ENCODE results near the gene TMEM88. TPM values are rescaled to one million over a fixed set of nuclear protein-coding genes. Genes with fewer than 3 reads are reported as not detected.

TMEM88 gene
- total RNA-seq, 1 donor from 2014 or later: 4.5 TPM

DNA sequence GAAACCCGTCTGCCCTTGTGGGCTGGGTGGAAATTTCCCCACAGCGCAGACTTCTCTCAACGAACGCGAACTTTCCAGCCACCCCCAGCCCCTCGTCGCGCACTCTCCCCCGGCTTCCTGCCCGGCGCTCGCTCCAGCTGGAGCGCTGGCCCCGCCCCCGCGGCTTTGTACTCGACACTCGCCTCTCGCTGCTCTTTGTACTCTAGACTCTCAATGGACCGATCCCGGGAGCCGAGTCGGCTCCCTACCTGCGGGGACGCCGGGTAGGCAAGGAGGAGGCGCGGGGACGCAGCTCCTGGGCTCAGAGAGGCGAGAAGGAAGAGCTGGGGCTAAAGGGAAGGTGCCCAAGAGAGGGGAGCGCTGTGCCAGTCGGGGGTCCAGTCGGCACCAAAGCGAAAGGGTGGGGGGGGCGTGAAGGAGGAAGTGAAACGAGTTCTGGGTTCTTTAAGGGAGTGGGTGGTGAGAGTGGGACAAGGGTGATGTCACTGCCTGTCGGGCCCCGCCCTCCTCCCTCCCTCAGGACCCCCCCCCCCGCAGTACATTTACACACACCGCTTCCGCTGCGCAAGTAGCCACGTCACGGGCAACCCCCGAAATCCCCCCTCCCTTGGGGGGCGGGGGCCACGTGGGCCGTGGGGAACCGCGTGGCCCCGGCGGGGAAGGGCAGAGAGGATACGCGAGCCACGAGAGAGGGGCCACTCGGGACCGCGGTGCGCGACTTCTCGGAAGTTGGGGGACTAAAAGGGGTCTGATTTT lies 11.2 kb upstream of the TMEM88 start:
- peak; percentile 84 for DNase-seq

DNA sequence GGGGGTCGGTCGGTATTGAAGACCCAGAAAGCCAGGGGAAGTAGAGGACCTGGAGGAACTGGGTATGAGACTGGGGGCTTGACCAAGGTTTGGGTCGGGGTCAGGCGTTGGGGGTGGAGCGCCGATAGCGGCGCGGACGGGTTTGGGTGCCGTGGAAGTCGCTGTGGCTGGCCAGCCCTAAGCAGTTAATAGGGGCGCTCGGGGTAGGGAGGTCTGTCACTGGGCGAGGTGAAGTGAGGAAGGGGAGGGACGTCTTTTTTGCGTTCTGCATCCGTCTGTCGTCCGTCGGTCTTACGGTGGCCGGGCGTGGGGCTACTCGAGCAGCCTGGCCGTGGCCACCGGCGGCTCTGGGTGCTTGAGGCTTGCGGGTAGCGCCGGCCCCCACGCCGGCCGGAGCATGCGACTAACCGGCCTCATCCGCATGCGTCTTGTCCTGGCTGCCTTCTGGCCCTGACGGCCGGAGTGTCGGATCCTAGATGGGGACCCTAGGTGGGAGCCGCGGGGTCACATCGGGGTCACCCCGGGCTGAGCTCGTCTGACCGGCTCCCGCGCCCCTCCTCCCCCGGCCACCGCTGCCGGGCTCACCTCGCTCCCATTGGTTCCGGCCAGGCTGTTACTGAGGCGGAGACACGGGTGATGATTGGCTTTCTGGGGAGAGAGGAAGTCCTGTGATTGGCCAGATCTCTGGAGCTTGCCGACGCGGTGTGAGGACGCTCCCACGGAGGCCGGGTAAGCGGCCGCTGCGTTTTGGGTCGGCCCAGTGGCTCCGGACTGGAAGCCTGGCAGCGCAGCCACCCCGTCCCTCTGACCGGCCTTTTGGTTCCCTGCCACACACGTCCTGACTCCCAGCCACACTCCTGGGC lies 10.3 kb upstream of the TMEM88 start:
- peak; percentile 97 for DNase-seq

DNA sequence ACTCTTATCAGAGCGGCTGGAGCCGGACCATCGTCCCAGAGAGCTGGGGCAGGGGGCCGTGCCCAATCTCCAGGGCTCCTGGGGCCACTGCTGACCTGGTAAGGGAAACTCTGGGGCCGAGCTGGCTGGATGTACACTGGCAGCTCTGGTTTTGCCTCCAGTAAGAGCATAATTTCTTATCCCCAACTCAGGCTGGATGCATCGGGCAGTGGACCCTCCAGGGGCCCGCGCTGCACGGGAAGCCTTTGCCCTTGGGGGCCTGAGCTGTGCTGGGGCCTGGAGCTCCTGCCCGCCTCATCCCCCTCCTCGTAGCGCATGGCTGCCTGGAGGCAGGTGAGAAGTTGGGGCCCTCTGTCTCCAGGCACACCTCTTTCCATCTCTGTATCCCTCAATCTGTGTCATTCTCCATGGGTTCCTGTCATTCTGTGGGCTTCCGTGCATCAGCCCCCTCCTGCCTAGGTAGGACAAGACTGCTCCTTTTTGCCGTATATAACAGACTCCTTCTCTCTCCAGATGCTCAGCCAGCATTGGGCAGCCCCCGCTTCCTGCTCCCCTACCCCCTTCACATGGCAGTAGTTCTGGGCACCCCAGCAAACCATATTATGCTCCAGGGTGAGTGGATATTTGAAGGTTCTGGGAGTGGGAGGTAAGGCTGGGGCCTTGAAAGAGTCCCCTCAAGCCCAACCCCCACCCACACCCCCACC lies 9.4 kb upstream of the TMEM88 start:
- no peak for DNase-seq

DNA sequence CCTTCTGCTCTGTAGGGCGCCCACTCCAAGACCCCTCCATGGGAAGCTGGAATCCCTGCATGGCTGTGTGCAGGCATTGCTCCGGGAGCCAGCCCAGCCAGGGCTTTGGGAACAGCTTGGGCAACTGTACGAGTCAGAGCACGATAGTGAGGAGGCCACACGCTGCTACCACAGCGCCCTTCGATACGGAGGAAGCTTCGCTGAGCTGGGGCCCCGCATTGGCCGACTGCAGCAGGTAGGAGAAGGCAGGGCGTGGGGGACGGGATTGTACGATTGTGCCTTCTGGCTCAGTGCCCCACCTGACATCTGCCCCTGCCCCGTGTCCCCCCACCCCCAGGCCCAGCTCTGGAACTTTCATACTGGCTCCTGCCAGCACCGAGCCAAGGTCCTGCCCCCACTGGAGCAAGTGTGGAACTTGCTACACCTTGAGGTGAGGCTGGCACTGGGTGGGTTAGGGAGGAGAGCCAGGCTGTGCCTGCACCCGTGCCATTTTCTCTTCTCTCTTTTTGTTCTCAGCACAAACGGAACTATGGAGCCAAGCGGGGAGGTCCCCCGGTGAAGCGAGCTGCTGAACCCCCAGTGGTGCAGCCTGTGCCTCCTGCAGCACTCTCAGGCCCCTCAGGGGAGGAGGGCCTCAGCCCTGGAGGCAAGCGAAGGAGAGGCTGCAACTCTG lies 8.7 kb upstream of the TMEM88 start:
- no peak for DNase-seq

GRCh38 chr17:7846765-7847661 lies 7.9 kb upstream of the TMEM88 start:
- no peak for DNase-seq

GRCh38 chr17:7848131-7848579 lies 6.7 kb upstream of the TMEM88 start:
- DNase-seq: no peak

DNA sequence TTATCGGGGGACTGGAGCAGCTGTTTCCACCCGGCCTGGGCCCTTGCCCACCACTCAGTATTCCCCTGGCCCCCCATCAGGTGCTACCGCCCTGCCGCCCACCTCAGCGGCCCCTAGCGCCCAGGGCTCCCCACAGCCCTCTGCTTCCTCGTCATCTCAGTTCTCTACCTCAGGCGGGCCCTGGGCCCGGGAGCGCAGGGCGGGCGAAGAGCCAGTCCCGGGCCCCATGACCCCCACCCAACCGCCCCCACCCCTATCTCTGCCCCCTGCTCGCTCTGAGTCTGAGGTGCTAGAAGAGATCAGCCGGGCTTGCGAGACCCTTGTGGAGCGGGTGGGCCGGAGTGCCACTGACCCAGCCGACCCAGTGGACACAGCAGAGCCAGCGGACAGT lies 6.1 kb upstream of the TMEM88 start:
- no peak for DNase-seq

GRCh38 chr17:7849130-7849750 lies 5.6 kb upstream of the TMEM88 start:
- DNase-seq: no peak

GRCh38 chr17:7849751-7850504 lies 4.9 kb upstream of the TMEM88 start:
- DNase-seq: no peak

- no peak for DNase-seq
Observed at GRCh38 chr17:7850701-7851437, 4.0 kb upstream of the TMEM88 start.

GRCh38 chr17:7851438-7852261 lies 3.2 kb upstream of the TMEM88 start:
- DNase-seq: peak; percentile 96

GRCh38 chr17:7852262-7852670 lies 2.6 kb upstream of the TMEM88 start:
- no peak for DNase-seq

GRCh38 chr17:7852919-7853690 lies 1.8 kb upstream of the TMEM88 start:
- DNase-seq: no peak

DNA sequence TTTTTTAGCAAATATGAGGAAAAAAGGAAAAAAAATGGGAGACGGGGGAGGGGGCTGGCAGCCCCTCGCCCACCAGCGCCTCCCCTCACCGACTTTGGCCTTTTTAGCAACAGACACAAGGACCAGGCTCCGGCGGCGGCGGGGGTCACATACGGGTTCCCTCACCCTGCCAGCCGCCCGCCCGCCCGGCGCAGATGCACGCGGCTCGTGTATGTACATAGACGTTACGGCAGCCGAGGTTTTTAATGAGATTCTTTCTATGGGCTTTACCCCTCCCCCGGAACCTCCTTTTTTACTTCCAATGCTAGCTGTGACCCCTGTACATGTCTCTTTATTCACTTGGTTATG lies 1.2 kb upstream of the TMEM88 start:
- DNase-seq: no peak

GRCh38 chr17:7854078-7854777 lies 638 bp upstream of the TMEM88 start:
- no peak for DNase-seq

DNA sequence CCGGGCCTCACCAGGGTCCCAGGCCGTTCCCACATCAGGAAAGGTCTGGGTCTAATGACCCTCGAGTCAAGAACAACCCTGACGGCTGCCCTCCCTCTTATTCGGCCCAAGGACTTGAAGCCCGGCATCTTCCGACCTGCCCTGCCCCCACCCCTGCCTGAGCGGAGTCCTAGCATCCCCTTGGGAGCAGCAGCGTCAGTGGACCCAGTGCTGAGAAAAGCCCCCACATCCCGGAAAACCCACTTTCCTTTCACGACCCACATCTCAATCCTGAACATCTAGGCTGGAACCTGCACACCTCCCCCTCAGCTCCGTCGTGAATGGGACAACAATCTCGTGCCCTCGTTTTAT lies 769 bp downstream of the TMEM88 start:
- DNase-seq: peak; percentile 41

Data from tongue (tissue), 2 donors.